H1 (cell line): ENCODE results near the gene C1QTNF1.

Experiments
- CTCF ChIP-seq, 3 experiments: IDR thresholded peaks; 1 replicate in 2 of 3; 2 replicates in 1 of 3; pipeline versions ENCODE4 v1.5.1 to v1.6.1; 2011; ENCODE audit warnings: low read length in 3 of 3, mild to moderate bottlenecking in 3 of 3, inconsistent platforms in 2 of 3, low read depth in 1 of 3, moderate library complexity in 1 of 3; ENCODE audit not compliant: insufficient read depth in 1 of 3; ENCODE audit errors: control extremely low read depth in 1 of 3
- EZH2 ChIP-seq: fragments of 200-600 bp; sonication (generic); IDR thresholded peaks from 2 replicates; pipeline ENCODE4 v1.7.1; 2012; ENCODE audit warnings: low read depth, mild to moderate bottlenecking, moderate library complexity, low read length, inconsistent platforms; ENCODE audit not compliant: severe bottlenecking
- GABPA ChIP-seq: IDR thresholded peaks from 2 replicates; pipeline ENCODE4 v1.6.1; 2011; ENCODE audit warnings: mild to moderate bottlenecking, low read length, moderate library complexity, borderline replicate concordance; ENCODE audit not compliant: insufficient read depth
- HDAC2 ChIP-seq, 2 experiments: fragments of 300-600 bp in 1 of 2; sonication (generic) in 1 of 2; IDR thresholded peaks; 2 replicates each; pipeline ENCODE4 v1.6.1; 2011 to 2012; ENCODE audit warnings: low read depth in 2 of 2, low read length in 2 of 2, mild to moderate bottlenecking in 2 of 2, moderate library complexity in 2 of 2, borderline replicate concordance in 1 of 2, inconsistent platforms in 1 of 2
- JUND ChIP-seq: IDR thresholded peaks from 2 replicates; pipeline ENCODE4 v1.6.1; 2011; ENCODE audit warnings: mild to moderate bottlenecking, improper control_type of control experiment, low read length
- POLR2AphosphoS5 ChIP-seq: IDR thresholded peaks from 2 replicates; pipeline ENCODE4 v1.6.1; 2011; ENCODE audit warnings: low read depth, low read length
- RNF2 ChIP-seq: fragments of 200-900, 300-1000 bp; sonication (generic); IDR thresholded peaks from 2 replicates; pipeline ENCODE4 v1.7.1; 2016; ENCODE audit warnings: borderline replicate concordance, low read depth, mild to moderate bottlenecking, antibody characterized with exemption, low read length; ENCODE audit not compliant: poor library complexity, severe bottlenecking; ENCODE audit errors: missing control alignments
- TAF1 ChIP-seq: IDR thresholded peaks from 2 replicates; pipeline ENCODE4 v1.6.1; 2011; ENCODE audit warnings: mild to moderate bottlenecking, low read depth, low read length
- TCF12 ChIP-seq: IDR thresholded peaks from 2 replicates; pipeline ENCODE4 v1.6.1; 2011; ENCODE audit warnings: low read depth, mild to moderate bottlenecking, low read length

GRCh38 chr17:79049821-79050220 is 25.9 kb downstream of the C1QTNF1 start:
- no peak for TF ChIP-seq CTCF (IDR thresholded peaks at IDR 0.05; ENCODE audit: control extremely low read depth in 1 of 3, insufficient read depth in 1 of 3, low read depth in 1 of 3, low read length in 3 of 3)
- no peak for TF ChIP-seq POLR2AphosphoS5
- TF ChIP-seq GABPA = no peak
- no peak for TF ChIP-seq HDAC2 (IDR thresholded peaks at IDR 0.05; ENCODE audit: borderline replicate concordance in 1 of 2, low read depth in 2 of 2, low read length in 2 of 2)
- no peak for TF ChIP-seq TAF1
- TF ChIP-seq EZH2 = no peak
- TF ChIP-seq RNF2 = no peak
- TF ChIP-seq JUND = no peak
- TF ChIP-seq TCF12 = no peak
